ENCODE measurements around the gene HIVEP3. TPM values are rescaled to one million over a fixed set of nuclear protein-coding genes. Genes with fewer than 3 reads are reported as not detected.

The HIVEP3 gene
- total RNA-seq, 4 donors from 2014 or later, result 5.3 to 17.3 (median 9.1) TPM

DNA sequence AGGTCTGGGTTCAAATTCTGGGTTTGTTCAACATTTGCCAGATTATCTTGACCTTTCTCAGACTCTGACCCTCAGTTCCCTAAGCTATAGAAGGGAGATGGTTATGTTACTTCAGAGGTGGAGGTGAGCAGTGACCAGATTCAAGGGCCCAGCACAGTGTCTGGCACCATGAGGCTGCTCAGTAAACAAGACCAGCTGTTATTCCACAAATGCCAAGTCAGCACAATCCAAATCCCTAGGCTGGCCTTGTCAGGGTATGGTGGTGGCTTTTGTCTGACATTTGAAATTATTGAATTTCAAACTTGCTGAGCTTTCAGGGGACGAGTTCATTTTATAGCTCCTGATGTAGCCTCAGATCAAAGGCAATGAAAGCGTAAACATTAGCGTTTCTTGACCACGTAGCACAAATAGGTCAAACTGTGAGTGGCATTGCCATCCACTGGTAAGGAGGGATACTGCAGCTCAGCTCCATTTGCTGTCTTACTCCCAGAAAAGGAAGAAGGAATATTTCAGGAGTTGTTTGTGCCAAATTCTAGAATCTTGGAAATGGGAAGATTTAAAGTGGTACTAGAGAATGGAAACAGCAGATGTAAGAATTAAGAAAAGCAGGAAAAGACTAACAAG, 339.9 kb downstream of the HIVEP3 start:
- intact Hi-C loops (cut with DNase I; ENCODE audit: low total_unique reads), result loop anchor here (10.0 kb wide), 2 partner anchors 216 to 586 kb away; partner anchors contain the start of gene GUCA2A
- no peak for DNase-seq (ENCODE audit: low spot score in 2 of 2)
- H3K4me3 ChIP-seq (ENCODE audit: low read depth, poor library complexity, severe bottlenecking), result no peak overlapping the region
- TF ChIP-seq, protein P1, sequence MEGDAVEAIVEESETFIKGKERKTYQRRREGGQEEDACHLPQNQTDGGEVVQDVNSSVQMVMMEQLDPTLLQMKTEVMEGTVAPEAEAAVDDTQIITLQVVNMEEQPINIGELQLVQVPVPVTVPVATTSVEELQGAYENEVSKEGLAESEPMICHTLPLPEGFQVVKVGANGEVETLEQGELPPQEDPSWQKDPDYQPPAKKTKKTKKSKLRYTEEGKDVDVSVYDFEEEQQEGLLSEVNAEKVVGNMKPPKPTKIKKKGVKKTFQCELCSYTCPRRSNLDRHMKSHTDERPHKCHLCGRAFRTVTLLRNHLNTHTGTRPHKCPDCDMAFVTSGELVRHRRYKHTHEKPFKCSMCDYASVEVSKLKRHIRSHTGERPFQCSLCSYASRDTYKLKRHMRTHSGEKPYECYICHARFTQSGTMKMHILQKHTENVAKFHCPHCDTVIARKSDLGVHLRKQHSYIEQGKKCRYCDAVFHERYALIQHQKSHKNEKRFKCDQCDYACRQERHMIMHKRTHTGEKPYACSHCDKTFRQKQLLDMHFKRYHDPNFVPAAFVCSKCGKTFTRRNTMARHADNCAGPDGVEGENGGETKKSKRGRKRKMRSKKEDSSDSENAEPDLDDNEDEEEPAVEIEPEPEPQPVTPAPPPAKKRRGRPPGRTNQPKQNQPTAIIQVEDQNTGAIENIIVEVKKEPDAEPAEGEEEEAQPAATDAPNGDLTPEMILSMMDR (IDR thresholded peaks at IDR 0.05), result no peak
- no peak for TF ChIP-seq POLR2A (IDR thresholded peaks at IDR 0.05)
- 63 to 87% methylated on average over 4 of the region's 4 CpGs for whole genome bisulfite sequencing, 2 donors

DNA sequence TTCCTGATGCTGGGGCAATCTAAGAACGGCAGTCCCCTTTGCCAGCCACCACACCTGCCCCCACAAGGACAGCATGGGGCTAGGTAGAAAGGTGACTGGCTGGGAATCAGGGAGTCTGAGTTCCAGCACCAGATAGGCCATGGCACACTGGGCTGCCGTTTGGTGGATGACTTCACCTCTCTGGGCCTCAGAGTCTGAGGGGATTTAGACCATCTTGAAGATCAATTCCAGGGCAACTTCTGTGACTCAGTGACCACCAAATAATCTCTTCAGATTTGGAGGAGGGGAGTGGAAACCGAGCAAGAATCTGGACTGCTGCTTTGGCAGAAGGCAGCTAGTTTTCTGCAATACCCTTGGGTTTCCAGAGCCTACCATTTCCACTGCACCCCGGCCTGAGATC, 342.1 kb downstream of the HIVEP3 start:
- WGBS, 2 donors, result 56 to 72% methylated on average over 4 of the region's 4 CpGs
- intact Hi-C loops (cut with DNase I; ENCODE audit: low total_unique reads), result loop anchor here (10.0 kb wide), 2 partner anchors 218 to 588 kb away; partner anchors contain the start of gene GUCA2A
- DNase-seq (ENCODE audit: low spot score in 2 of 2), result peak in 1 of 2 donors; percentile 66
- no peak overlapping the region for H3K4me3 ChIP-seq (ENCODE audit: low read depth, poor library complexity, severe bottlenecking)
- no peak for TF ChIP-seq POLR2A (IDR thresholded peaks at IDR 0.05)
- TF ChIP-seq, protein P1 (IDR thresholded peaks at IDR 0.05), result no peak

DNA sequence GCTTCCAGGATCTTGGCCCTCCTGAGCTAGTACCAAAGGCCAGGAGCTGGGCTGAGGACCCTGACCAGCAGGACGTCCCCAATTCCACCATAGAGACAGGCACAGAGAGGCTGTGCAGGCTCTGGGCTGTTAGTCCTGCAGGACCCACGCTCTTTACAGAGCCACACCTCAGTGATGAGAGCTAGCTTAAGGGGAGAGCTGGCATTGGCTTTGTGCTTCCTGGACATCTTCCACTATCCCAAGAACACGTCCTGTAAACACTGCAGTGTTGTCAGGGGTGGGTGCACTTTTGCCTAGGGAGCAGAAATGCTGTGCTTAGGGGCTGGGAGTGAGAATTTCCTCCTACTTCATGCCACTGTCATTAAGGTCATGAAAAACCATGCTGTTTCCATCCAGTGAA, 342.5 kb downstream of the HIVEP3 start:
- H3K4me3 ChIP-seq (ENCODE audit: low read depth, poor library complexity, severe bottlenecking), result no peak overlapping the region
- DNase-seq (ENCODE audit: low spot score in 2 of 2), result peak in 1 of 2 donors; percentile 36
- WGBS, 2 donors, result 46 to 49% methylated on average over 3 of the region's 3 CpGs
- intact Hi-C loops (cut with DNase I; ENCODE audit: low total_unique reads), result loop anchor here (10.0 kb wide), 2 partner anchors 219 to 589 kb away; partner anchors contain the start of gene GUCA2A
- TF ChIP-seq, protein P1 (IDR thresholded peaks at IDR 0.05), result no peak
- no peak for TF ChIP-seq POLR2A (IDR thresholded peaks at IDR 0.05)

DNA sequence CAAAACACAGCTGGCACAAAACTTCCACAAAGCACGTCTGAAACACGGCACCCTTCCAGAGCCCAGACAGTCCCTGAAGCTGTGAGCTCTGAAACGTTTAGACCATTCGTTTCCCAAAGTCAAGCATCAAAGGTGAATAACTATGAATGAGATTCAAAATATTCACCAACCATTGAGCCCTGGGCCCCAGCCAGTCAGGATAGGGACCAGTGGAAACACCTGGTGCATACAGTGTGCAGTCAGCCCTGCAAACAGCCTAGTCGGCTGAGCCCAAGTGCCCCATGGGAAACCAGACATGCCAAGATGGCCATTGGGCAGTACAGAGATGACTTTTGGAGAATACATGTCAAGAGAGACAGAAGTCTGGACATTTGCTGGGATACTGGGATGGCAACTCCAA, 343.9 kb downstream of the HIVEP3 start:
- intact Hi-C loops (cut with DNase I; ENCODE audit: low total_unique reads), result loop anchor here (10.0 kb wide), 2 partner anchors 220 to 590 kb away; partner anchors contain the start of gene GUCA2A
- TF ChIP-seq POLR2A (IDR thresholded peaks at IDR 0.05), result no peak
- TF ChIP-seq, protein P1 (IDR thresholded peaks at IDR 0.05), result no peak
- no peak overlapping the region for H3K4me3 ChIP-seq (ENCODE audit: low read depth, poor library complexity, severe bottlenecking)
- 50 to 56% methylated on average over 5 of the region's 5 CpGs for WGBS, 2 donors
- no peak for DNase-seq (ENCODE audit: low spot score in 2 of 2)

DNA sequence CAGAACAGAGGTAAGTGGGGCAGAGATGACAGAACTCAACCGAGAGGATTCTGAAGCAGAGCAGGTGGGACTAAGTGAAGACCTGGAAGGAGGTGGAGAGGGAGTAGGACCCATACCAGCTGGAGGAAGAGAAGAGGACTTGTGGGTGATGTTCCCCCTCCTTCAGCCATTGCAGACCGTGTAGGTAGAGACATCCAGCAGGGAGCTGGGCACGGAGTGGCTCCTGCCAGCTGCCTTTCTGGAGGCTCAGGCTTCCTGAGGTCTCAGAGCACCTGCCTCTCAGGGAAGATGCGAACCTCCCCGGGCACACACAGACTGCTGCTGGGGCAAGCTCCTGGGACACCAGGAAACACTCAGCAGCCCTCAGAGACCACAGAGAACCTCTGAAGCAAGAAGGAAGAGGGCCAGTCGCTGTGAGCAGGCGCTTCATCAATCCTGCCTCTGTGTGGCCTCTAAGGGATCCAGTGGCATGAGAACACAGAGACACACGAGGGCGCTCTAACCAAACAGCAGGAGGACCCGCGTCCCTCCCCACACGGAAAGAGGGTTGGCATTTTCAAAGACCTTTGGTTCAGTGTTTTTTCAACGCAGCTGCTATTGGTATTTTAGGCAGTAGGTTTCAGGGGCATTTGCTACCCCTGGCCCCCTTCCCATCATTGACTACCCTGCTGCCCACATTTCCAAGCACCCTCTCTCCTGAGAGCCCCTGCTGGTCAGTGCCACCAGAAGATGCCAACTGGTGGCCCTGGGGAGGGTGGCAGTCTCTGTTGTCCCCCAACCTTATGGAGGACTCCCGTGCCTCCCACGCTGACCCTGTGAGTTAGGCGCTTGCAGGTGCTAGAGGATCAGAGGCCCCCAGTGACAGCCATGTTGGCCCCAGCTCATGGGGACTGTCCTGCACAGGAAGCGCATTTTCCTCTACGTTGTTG, 344.7 kb downstream of the HIVEP3 start:
- intact Hi-C loops (cut with DNase I; ENCODE audit: low total_unique reads), result loop anchor here (10.0 kb wide), 2 partner anchors 221 to 591 kb away; partner anchors contain the start of gene GUCA2A
- H3K4me3 ChIP-seq (ENCODE audit: low read depth, poor library complexity, severe bottlenecking), result no peak overlapping the region
- TF ChIP-seq, protein P1 (IDR thresholded peaks at IDR 0.05), result peak in 1 of 3 donors; percentile 36
- TF ChIP-seq POLR2A (IDR thresholded peaks at IDR 0.05), result no peak
- WGBS, 2 donors, result 34 to 38% methylated on average over 16 to 18 of the region's 18 CpGs
- peak; percentile 80 to 94 for DNase-seq (ENCODE audit: low spot score in 2 of 2)

All from lower leg skin (tissue), 4 donors.